K562 (cell line): ENCODE results near the gene EIF2AK3. TPM values are rescaled to one million over a fixed set of nuclear protein-coding genes. Genes with fewer than 3 reads are reported as not detected.

Source experiments
- ATAC-seq: fragments of 200-7000 bp; cut with Tn5 transposase; 3 replicates; pipeline ENCODE4 v1.9.1; 2020; ENCODE audit warnings: moderate library complexity
- BruUV-seq: library from RNA; stranded (reverse); fragments of 400-500 nt; replicated peaks from 2 replicates; lab custom pipeline; 2021; lab: Mats Ljungman, UMichigan
- CTCF ChIA-PET: fragments of 300-600 bp; formaldehyde crosslinking; extraction: SDS; loops from one replicate; lab custom pipeline; 2021; ENCODE audit warnings: low intra/inter-chr PET ratio; lab: Yijun Ruan, JAX
- POLR2A ChIA-PET: fragments of 300-600, 350-650 bp; sonication (Branson Sonifier 250); formaldehyde crosslinking; extraction: SDS; loops from one replicate; lab custom pipeline; 2021; ENCODE audit warnings: antibody characterized with exemption, inconsistent platforms; lab: Yijun Ruan, JAX
- DNase-seq, 4 experiments: peaks; one replicate each; pipeline versions ENCODE4 v3.0.0 to v3.0.0-alpha.2; 2011 to 2018; ENCODE audit warnings: low spot score in 3 of 4, mixed read lengths in 3 of 4; ENCODE audit errors: extremely low read depth in 1 of 4
- FAIRE-seq: peaks from 2 replicates; lab custom pipeline; 2011; peaks lifted over from hg19 to GRCh38; lab: Jason Lieb, UNC
- H2AFZ ChIP-seq: 2 replicates; pipeline ENCODE4 v1.6.0; 2011; ENCODE audit warnings: low read depth, low read length, control low read depth, inconsistent platforms
- H3K27ac ChIP-seq: fragments of 200-600 bp; 3 replicates; pipeline ENCODE4 v1.8.0; 2011; ENCODE audit warnings: low read depth, mild to moderate bottlenecking, control low read depth, inconsistent platforms, low read length, moderate library complexity, mixed read lengths; ENCODE audit errors: extremely low read depth
- H3K27me3 ChIP-seq, 2 experiments: fragments of 300-600 bp in 1 of 2; 2 replicates in 1 of 2; 3 replicates in 1 of 2; pipeline versions ENCODE4 v1.6.0 to v1.8.0; 2011; ENCODE audit warnings: inconsistent platforms in 2 of 2, low read length in 2 of 2, mild to moderate bottlenecking in 1 of 2, mixed read lengths in 1 of 2, moderate library complexity in 1 of 2; ENCODE audit not compliant: control insufficient read depth in 2 of 2, insufficient read depth in 2 of 2
- H3K36me3 ChIP-seq: fragments of 300-600 bp; 3 replicates; pipeline ENCODE4 v1.8.0; 2011; ENCODE audit warnings: mild to moderate bottlenecking, low read length, inconsistent platforms; ENCODE audit not compliant: control insufficient read depth, insufficient read depth
- H3K4me1 ChIP-seq, 2 experiments: fragments of 200-600 bp in 1 of 2; replicated peaks in 1 of 2; 2 replicates in 1 of 2; 3 replicates in 1 of 2; pipeline versions ENCODE4 v1.5.1 to v1.8.0; 2011; ENCODE audit warnings: inconsistent platforms in 2 of 2, low read length in 2 of 2, mild to moderate bottlenecking in 1 of 2, mixed read lengths in 1 of 2, moderate library complexity in 1 of 2; ENCODE audit not compliant: control insufficient read depth in 2 of 2, insufficient read depth in 2 of 2
- H3K4me2 ChIP-seq: 2 replicates; pipeline ENCODE4 v1.6.1; 2011; ENCODE audit warnings: low read length, control low read depth, inconsistent platforms, mixed read lengths; ENCODE audit not compliant: insufficient read depth
- H3K4me3 ChIP-seq: fragments of 200-600 bp; sonication (generic), shearing (Covaris generic); 2 replicates; pipeline ENCODE4 v1.5.1; 2016; ENCODE audit warnings: control low read depth, inconsistent platforms
- H3K79me2 ChIP-seq: fragments of 200-600 bp; 3 replicates; pipeline ENCODE4 v1.8.0; 2011; ENCODE audit warnings: low read length, inconsistent platforms; ENCODE audit not compliant: control insufficient read depth, insufficient read depth
- H3K9ac ChIP-seq, 2 experiments: 2 replicates each; pipeline versions ENCODE4 v1.6.0 to v1.6.1; 2011; ENCODE audit warnings: low read depth in 2 of 2, low read length in 2 of 2, control low read depth in 1 of 2, inconsistent platforms in 1 of 2, mild to moderate bottlenecking in 1 of 2, mixed read lengths in 1 of 2; ENCODE audit not compliant: insufficient read depth in 1 of 2
- H3K9me1 ChIP-seq: one replicate; pipeline ENCODE4 v1.6.0; 2011; ENCODE audit warnings: inconsistent platforms, mild to moderate bottlenecking, low read length, moderate library complexity; ENCODE audit not compliant: control insufficient read depth, insufficient read depth
- H3K9me3 ChIP-seq: replicated peaks from 2 replicates; pipeline ENCODE4 v1.5.1; 2011; ENCODE audit warnings: low read depth, low read length, inconsistent platforms; ENCODE audit not compliant: control insufficient read depth, insufficient read depth
- H4K20me1 ChIP-seq: replicated peaks from 2 replicates; pipeline ENCODE4 v1.6.1; 2011; ENCODE audit warnings: low read length, inconsistent platforms, mixed read lengths; ENCODE audit not compliant: control insufficient read depth, insufficient read depth
- CBX1 ChIP-seq: sonication (generic); IDR thresholded peaks from 2 replicates; pipeline ENCODE4 v1.6.1; 2016; ENCODE audit warnings: antibody characterized with exemption, low read depth, mild to moderate bottlenecking
- GATAD2A ChIP-seq: fragments of 450-650 bp; IDR thresholded peaks from 2 replicates; pipeline ENCODE4 v1.6.1; 2017
- POLR2G ChIP-seq: fragments of 200-400 bp; formaldehyde crosslinking; IDR thresholded peaks from 2 replicates; pipeline ENCODE4 v1.6.1; 2017; ENCODE audit warnings: low read depth, mild to moderate bottlenecking, antibody characterized with exemption, low read length, moderate library complexity
- ZNF311 ChIP-seq: fragments of 250-450 bp; sonication (Bioruptor Pico); IDR thresholded peaks from 2 replicates; pipeline ENCODE4 v1.4.0; 2020; ENCODE audit warnings: mild to moderate bottlenecking, moderate library complexity
- WGBS: fragments of 100-300 bp; shearing (Covaris generic); methylation state at CpG from one replicate; pipeline ENCODE4 v1.1.6; 2016; ENCODE audit warnings: low coverage, mixed read lengths; ENCODE audit not compliant: insufficient coverage; ENCODE audit errors: missing lambda C conversion rate; 5-methylcytosine and 5-hydroxymethylcytosine counted together
- in situ Hi-C: fragments of 300-500 bp; cut with MboI; formaldehyde crosslinking; loops from 4 replicates; pipeline ENCODE4 v1.15.0; 2018; ENCODE audit warnings: inconsistent platforms, mixed read lengths
- intact Hi-C: fragments of 100-400 bp; cut with micrococcal nuclease; formaldehyde crosslinking; loops from 2 replicates; pipeline ENCODE4 v1.14.2; 2022
- polyA plus RNA-seq, 8 experiments: library from polyadenylated mRNA; depleted of rRNA in 4 of 8; stranded (reverse) in 5 of 8; unstranded in 3 of 8; fragments of >200 nt; fragmentation: Nextera tagmentation in 2 of 8; fragmentation: Illumina TruSeq in 1 of 8; extraction: Ambion mirVana in 2 of 8; extraction: Trizol in 1 of 8; gene quantifications; 2 replicates each; pipeline versions ENCODE4 v1.2.1 to v1.2.3, GENCODE V29; 2011 to 2014; ENCODE audit warnings: inconsistent platforms in 1 of 8, missing spikeins in 1 of 8
- total RNA-seq, 7 experiments: library from RNA; depleted of rRNA in 6 of 7; stranded (reverse); fragments of >200 nt in 6 of 7; fragmentation: Illumina TruSeq in 2 of 7; extraction: Trizol in 2 of 7; gene quantifications; 2 replicates each; pipeline versions ENCODE4 v1.2.1 to v1.2.3, GENCODE V29; 2011 to 2021; ENCODE audit warnings: low replicate concordance in 1 of 7
- TF ChIP-seq, protein P1 (sequence below): fragments of 250-450 bp; sonication (Bioruptor Pico); IDR thresholded peaks from 2 replicates; pipeline ENCODE4 v1.8.0; 2021; ENCODE audit warnings: mild to moderate bottlenecking, moderate library complexity
- TF ChIP-seq, protein P2 (sequence below), 2 experiments: fragments of 450-650 bp in 1 of 2; sonication (generic) in 1 of 2; formaldehyde crosslinking; conservative IDR thresholded peaks; 2 replicates each; pipeline versions ENCODE4 v1.4.0 to v1.8.1; 2020 to 2022; ENCODE audit warnings: mild to moderate bottlenecking in 1 of 2, missing genetic modification reagents in 1 of 2
- TF ChIP-seq, protein P3 (sequence below): IDR thresholded peaks from 2 replicates; pipeline ENCODE4 v1.6.1; 2011; ENCODE audit not compliant: insufficient read length; ENCODE audit errors: extremely low read depth

Gene EIF2AK3
- total and polyA plus RNA-seq, 9 of the 15 experiments (the other 6 are each of a cell fraction or from before 2014, with no cell fraction given): 1.7 to 11.6 (median 7.4) TPM

DNA sequence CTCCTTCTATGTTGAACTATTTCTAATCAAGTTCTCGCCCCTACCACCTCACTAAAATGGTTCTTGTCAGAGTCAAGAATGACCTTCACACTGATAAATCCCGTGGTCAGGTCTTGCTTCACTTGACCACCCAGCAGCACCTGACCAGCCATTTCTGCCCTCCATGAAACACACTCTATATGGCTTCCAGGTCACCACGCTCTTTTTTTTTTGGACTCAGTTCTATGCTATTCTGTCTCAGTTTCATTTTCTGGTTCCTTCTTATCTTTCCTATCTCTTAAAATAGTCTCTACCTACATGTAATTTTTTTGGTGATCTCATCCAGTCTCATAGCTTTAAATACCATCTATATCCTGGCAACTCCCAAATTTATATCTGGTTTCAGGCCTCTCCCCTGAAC is 11.4 kb downstream of the EIF2AK3 start:
- Histone ChIP-seq H3K4me1 (peaks cover 3 to 10% of the 10 kb centered on the region in 2 experiments; a peak in 2 of 5 replicates), H3K9ac (no peak overlapping the region), H3K36me3 (peaks cover 6% of the 10 kb centered on the region; the same call in 2 of the 3 replicates), H2AFZ (no peak overlapping the region), H3K4me2 (no peak overlapping the region), H3K79me2 (peaks cover 29% of the 10 kb centered on the region), H3K4me3 (no peak overlapping the region), H3K9me3 (no peaks in the 10 kb centered on the region), H3K9me1 (no peaks in the 10 kb centered on the region), H4K20me1 (peaks cover 12% of the 10 kb centered on the region; the same call in 1 of the 2 replicates), H3K27me3 (no peaks in the 10 kb centered on the region), H3K27ac (no peak overlapping the region)
- intact Hi-C loops (no loop called here), in situ Hi-C loops (no loop called here)
- POLR2A ChIA-PET: no interaction called here
- BruUV-seq: no TSS peak
- ATAC-seq (no peak), DNase-seq (no peak), FAIRE-seq (no peak)
- CTCF ChIA-PET: no interaction called here
- WGBS: 62% methylated on average over 3 of the region's 3 CpGs
- TF ChIP-seq ZNF311 (no peak), CBX1 (no peak), POLR2G (no peak), GATAD2A (no peak)
- TF ChIP-seq, protein P1, sequence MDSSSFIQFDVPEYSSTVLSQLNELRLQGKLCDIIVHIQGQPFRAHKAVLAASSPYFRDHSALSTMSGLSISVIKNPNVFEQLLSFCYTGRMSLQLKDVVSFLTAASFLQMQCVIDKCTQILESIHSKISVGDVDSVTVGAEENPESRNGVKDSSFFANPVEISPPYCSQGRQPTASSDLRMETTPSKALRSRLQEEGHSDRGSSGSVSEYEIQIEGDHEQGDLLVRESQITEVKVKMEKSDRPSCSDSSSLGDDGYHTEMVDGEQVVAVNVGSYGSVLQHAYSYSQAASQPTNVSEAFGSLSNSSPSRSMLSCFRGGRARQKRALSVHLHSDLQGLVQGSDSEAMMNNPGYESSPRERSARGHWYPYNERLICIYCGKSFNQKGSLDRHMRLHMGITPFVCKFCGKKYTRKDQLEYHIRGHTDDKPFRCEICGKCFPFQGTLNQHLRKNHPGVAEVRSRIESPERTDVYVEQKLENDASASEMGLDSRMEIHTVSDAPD (CRISPR knock-in tag): no peak
- TF ChIP-seq, protein P2, sequence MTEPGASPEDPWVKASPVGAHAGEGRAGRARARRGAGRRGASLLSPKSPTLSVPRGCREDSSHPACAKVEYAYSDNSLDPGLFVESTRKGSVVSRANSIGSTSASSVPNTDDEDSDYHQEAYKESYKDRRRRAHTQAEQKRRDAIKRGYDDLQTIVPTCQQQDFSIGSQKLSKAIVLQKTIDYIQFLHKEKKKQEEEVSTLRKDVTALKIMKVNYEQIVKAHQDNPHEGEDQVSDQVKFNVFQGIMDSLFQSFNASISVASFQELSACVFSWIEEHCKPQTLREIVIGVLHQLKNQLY (CRISPR knock-in tag; conservative IDR thresholded peaks at IDR 0.05): no peak
- TF ChIP-seq, protein P3, sequence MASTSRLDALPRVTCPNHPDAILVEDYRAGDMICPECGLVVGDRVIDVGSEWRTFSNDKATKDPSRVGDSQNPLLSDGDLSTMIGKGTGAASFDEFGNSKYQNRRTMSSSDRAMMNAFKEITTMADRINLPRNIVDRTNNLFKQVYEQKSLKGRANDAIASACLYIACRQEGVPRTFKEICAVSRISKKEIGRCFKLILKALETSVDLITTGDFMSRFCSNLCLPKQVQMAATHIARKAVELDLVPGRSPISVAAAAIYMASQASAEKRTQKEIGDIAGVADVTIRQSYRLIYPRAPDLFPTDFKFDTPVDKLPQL: no peak
